ENCODE data around the gene BAIAP2. TPM values are rescaled to one million over a fixed set of nuclear protein-coding genes. Genes with fewer than 3 reads are reported as not detected.
"Not testable (repeated sequence)": the region's sequence is repeated elsewhere in the genome, so short reads cannot be mapped to it uniquely, and the experiment has no call there.

Gene BAIAP2
- polyA plus RNA-seq, 4 donors: 37.8 to 51.1 (median 44.0) TPM

DNA sequence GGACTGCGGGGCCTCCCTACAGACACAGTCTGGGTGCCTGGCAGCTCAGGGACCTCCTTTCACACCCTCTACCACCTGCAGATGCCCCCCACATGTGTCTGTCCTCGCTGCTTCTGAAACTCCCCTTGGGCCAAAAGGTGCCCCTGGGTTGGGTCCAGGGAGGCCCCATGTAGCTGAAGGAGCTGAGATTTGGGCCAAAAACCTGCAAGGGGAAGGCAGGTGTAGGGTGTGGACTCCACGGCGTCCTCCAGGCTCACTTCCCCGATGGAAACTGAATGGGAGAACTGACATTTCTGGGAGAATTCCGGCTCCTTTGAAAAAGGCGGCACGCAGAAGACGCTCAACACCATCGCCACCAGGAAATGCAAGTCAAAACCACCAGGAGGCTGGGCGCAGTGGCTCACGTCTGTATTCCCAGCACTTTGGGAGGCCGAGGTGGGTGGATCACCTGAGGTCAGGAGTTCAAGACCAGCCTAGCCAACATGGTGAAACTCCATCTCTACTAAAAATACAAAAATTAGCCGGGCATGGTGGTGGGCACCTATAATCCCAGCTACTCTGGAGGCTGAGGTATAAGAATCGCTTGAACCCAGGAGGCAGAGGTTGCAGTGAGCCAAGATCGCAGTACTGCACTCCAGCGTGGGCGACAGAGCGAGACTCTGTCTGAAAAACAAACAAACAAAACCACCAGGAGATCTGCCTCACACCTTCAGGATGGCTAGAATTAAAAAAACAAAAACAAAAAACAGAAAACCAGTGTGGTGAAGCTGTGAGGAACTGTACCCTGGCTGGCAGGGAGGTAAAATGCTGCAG lies 13.2 kb upstream of the BAIAP2 start:
- no peak for DNase-seq (ENCODE audit: low read depth in 4 of 4, low spot score in 3 of 4)

DNA sequence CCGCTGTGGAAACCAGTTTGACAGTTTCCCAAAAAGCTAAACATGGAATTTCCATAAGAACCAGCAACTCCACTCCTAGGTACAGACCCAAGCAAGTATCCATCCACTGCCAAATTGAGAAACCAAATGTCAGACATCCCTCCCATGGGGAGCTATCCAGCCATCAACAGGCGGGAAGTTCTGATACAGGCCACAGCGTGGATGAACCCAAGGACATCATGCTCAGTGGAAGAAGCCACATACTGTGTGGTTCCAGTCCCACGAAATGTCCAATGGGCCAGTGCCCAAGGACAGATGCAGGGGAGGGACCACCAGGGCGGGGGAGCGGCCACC lies 12.6 kb upstream of the BAIAP2 start:
- DNase-seq (ENCODE audit: low read depth in 4 of 4, low spot score in 3 of 4): no peak

DNA sequence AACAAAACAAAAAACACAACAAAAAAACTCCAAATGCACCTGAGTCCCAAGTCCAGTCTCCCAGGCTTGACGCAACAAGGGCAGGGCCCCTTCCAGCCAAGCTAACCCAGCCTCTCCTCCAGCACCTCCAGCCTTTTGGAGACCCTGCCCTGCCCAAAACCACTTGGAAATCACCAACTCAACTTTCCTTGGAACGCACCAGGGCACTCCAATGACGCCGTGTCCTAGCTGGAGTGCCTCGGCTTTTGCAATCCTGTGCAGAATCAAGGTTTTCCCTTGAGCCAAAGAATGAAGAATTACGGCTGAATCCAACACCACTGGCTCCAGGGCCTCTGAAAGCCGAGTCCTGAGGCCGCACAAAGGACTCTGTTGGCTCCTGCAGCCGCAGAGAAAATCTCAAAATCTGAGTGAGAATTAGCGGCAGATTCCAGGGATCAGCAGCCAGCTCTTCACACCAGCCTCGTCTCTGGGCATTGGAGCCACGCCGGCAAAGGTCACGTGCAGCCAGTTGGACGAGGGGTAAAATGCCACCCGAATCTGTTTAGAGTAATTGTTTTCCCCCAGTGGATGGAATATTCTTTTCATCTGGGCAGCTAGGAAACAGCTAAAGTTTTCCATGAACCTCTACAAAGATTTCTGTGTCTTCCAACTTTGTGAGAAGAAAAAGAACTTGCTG lies 9.7 kb upstream of the BAIAP2 start:
- DNase-seq (ENCODE audit: low read depth in 4 of 4, low spot score in 3 of 4): no peak

DNA sequence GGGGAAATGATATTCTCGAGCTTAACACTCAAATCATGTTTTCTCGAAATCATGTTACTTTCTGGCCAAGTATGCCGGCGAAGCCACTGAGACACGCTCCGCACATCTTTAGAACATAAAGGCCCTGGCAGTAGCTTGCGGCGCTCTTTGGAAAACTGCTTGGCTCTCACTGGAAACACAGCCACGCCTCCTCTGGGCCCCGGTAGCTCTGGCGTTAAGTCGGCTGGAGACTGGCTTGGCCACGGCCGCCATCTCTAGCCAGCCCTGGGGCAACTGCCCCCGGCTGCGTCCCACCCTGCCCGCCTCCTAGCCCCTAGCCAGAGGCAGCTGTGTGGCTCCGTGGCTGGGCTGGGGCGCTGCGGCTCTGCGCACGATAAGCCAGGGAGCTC lies 9.2 kb upstream of the BAIAP2 start:
- DNase-seq (ENCODE audit: low read depth in 4 of 4, low spot score in 3 of 4): no peak

DNA sequence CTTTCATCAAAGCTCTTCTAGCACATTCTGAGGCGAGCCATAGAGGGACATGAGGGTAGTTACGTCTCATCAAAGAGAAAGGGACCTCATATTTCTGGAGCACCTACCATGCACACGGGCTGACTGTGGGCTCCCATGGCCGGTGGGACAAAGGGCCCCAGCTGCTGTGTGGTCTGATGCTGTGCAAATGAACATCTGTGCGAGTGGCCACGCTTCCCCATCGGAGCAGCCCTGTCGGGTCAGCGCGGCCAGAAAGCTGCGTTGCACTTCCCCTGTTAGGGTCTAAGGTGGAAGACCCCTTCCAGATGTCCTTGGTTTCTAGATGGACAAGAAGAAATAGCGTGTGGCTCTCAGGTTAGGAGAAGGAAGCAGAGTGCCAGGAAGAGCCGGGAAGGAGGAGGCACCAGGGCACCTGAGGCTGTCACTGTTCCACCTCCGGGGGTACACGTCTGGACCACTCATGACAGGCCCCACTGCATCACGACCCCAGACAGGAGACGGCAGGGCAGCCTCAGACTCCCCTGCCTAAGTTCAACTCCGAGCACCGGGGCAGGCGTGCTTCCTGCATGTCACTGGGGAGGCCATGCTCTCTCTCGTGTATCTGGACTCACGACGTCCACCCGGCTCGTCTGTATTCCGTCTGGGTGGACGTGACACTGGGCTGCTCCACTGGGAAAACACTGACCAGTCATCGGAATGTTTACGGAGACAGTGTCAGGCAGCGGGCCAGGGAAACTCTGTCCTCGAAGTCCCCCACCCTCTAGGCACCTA lies 8.5 kb upstream of the BAIAP2 start:
- DNase-seq (ENCODE audit: low read depth in 4 of 4, low spot score in 3 of 4): no peak

DNA sequence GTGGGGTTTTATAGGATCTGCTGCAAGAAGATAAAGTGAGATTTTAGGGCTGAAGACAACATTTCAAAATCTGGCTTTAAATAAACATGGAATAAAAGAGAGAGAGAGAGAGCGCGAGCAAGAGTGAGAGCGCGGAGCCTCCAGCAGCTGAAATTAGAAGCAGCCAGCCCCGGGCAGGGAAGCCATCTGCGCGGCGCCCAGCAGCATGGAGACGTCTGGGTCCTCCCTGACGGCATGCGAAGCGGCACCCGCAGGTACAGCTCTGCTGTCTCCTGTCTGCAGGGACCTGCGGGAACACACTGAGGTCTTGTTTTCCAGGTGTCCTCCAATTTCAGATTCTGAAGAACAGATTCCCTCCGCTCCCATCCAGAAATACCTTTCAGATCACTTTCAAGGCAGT lies 7.9 kb upstream of the BAIAP2 start:
- no peak for DNase-seq (ENCODE audit: low read depth in 4 of 4, low spot score in 3 of 4)

DNA sequence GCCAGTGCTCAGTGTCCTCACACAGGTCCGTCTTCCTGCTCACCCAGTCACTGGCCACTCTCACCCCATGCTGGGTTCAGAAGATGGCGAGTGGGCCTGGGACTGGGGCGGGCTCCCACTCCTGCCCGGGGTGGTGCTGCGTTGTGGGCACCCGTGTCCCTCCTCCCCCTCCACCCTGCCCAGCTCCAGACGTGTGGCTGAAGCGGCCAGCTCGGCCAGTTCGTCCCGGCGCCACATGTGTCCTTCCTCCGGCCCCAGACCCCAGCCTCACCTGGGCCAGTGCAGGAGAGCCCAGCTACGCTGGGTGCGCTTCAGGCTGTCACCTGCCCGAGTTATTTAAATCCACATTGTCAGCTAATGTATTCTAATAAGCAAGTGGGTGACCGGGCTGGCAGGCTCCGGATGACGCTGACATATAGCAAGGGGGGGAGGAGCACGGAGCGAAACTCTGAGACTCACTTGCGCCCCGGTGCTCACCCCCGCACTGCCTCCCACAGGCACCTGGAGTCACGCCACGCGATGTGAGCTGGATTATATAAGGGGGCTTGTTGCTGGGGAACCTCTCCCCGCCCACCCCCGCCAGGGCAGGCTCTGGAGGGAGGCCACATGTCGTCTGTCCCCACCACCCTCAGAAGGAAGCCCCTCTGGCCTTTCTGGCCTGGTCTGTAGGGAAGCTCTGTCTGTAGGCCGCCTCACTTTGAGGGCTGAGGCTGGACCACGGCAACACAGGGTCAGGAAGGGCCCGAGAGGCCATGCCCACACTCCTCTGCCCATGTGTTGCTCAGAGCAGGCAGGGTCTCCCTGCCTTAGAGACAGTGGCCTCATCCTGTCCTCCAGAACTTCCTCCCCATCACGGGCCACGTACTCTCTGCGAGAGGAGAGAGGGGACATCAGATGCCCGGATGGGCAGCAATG lies 7.1 kb upstream of the BAIAP2 start:
- DNase-seq (ENCODE audit: low read depth in 4 of 4, low spot score in 3 of 4): no peak

DNA sequence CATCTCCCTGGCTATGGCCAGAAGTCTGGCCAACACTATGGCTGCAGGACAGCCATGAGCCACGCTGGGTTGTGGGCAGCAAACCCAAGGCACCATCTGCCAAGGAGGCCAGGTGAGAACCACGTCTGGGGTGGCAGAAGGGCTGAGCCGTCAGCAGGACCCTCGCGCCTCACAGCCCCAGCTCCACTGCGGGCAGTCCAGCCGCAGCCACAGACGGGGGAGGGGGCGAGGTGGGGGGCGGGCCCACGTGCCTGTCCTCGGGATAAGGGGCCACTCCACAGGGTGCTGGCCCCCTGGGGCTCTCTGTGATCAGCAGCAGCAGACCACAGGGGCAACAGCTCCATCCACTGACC lies 6.5 kb upstream of the BAIAP2 start:
- no peak for DNase-seq (ENCODE audit: low read depth in 4 of 4, low spot score in 3 of 4)

DNA sequence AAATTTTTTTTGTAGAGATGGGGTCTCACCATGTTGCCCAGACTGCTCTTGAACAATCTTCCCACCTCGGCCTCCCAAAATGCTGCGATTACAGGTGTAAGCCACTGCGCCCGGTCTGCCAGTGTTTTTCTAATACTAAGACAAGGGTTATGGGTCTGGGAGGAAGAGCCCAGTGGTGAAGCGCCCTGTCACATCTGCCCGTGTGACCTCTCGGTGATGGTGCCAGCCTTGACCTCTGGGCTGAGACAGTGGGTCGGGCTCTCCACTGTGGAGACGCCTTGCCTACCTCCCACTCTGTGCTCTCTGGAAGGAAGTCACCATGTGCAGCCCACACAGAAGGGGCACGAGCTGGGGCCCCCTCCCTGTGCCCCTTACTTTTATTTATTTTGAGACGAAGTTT lies 5.1 kb upstream of the BAIAP2 start:
- DNase-seq (ENCODE audit: low read depth in 4 of 4, low spot score in 3 of 4): no peak

DNA sequence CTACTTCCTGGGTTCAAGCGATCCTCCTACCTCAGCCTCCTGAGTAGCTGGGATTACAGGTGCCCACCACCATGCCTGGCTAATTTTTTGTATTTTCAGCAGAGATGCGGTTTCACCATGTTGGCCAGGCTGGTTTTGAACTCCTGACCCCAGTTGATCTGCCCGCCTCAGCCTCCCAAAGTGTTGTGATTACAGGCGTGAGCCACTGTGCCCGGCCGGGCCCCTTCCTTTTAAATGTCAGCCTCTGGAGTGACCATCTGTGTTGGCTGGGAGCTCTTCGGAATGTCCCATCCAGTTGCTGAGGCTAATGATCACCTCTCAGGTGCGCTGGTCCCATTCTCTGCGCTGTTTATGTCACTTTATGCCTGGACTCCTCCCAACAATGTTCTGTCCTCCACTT lies 4.6 kb upstream of the BAIAP2 start:
- not testable (repeated sequence) for DNase-seq (ENCODE audit: low read depth in 4 of 4, low spot score in 3 of 4)

DNA sequence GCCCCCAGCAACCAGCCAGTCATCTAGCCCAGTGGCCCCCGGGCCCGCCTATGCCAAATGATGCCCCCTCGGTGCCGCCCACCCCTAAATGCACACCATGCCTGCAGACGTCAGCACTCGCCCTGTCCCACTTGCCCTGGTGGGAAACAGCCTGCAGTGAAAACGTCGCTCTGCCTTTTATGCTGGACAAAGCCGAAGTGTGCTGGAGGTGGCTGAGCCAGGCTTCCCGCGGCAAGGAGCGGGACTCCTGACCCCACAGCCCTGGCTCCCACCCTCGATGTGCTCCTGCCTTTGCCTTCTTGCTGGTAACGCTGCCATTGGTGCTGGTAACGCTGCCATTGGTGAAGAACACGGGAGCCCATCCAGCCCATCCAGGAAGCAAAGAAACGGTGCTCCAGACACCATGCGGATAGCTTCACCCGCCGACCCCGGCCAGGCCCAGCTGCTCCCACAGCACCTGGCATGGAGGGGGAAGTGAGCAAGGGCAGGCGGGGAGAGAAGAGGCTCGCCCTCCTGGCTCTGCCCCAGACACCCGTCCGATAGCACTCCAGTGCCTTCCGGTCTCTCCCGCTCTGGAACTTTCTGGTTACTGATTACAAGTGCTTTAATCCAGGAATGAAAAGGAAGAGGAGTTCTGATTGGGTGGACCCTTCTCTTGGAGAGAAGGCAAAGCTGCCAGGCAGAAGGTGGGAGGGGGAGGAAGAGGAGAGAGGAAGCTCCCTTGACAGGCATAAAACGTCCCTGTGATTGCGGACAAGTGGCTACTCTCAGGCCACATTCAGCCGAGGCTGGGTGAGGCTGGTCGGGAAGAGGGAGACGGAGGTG lies 4.0 kb upstream of the BAIAP2 start:
- DNase-seq (ENCODE audit: low read depth in 4 of 4, low spot score in 3 of 4): no peak

DNA sequence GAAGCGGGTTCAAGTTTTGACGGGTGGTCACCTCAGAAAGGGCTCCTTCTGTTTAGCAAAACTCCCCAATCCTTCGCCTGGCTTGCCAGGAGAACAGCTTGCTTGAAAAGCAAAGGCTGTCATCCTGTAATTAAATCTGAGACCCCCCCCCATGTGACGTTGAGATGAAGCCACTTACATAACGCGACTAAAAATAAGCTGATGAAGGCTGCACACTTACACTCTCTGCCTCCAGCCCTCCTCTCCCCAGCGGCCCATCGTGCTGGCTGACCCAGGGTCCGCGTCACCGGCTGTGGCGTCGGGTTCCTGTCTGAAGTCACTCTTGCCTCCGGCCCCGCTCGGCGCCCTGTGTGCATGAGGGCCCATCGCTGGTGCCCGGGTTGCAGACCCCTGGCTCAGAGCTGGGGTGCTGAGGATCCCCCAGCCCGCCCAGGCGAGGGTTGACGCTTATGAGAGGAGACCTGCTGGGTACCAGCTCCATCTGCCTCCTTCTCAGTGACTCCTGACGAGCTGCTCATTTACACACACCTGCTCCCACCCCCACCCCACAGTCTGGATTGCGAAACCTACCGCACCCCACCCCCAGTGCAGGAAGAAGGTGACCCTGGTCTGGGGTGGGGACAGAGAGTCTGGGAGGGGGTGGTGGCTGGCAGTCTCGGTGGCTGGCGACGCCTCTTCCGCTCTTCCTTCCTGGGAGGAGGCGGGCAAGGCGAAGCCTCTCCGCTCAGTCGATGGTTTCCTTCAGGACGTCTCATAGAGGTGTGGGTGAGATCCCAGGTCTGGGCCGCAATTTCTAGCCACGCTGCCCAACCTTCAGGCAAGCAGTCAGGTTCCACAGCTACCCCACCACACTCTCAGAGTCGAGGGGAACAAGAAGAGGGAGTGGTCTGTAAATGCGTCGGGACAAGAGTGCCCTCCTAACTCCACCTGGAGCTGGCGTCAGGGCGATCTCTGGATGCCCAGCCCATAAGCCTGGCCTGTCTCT lies 3.1 kb upstream of the BAIAP2 start:
- no peak for DNase-seq (ENCODE audit: low read depth in 4 of 4, low spot score in 3 of 4)

DNA sequence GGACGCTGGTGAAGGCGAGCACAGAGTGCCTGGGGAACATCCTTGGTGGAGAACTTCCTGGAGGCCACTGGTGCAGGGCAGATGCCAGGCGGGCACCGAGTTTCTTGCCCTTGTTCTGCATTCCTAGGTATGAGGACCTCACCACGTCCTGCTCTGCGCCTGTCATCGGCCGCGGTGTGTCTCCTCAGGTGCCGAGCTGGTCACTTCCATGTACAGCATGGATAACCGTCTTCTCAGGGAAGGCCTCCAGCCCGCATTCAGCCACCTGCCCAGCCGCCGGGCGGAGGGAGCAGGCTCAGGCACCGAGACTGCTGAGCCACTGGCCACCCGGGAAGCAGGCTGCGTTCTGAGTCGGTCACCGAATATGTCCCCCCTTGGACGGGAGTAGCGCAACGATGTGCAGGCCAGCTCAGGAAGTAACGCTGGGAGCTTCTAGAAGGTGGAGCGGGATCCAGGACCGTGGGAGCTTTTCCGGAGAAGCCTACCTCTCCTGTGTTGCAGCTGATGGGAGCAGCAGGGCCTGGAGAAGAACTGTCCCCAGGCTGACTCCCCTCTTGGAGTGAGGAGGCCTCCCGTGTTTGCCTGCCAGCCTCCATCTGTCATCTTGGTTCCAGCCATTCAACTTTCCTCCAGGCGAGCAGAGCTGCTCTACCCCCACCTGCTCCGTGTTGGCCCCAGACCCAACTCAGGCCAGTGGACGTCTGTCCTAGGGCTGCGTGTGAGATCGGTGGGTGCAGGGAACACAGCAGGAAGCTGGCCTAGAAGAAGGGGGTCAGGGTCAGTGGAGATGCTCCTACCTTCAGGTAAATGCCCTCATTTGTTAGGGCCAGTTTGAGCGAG lies 2.1 kb upstream of the BAIAP2 start:
- no peak for DNase-seq (ENCODE audit: low read depth in 4 of 4, low spot score in 3 of 4)

DNA sequence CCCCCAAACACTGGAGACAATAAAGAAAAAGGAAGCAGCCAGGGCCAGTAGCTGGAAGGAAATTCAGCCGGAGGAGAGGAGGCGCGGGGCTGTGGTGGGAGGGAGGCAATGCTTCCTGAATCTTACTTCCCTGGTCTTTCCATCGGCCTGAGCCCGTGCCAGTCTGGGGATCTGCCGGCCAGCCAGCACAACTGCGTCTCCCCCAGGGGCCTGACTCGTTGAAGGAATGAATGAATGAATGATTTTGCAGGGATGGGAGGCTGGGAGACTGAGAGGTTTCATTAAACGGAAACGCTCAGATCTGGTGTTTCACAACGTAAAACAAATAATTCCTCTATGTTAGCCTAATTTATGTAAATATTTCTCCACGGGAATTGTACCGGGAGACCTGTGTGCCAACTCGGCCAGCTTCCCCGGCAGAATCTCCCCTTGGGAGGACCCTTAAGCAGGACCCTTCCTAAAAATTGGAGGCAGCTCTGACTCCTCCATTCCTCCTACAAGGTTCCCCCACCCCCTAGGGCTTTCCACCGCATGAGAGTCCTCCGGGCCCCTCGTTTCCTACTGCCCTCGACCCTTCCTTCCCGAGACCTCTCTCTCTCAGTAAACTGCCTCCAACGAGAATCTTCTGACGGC lies 1.3 kb upstream of the BAIAP2 start:
- DNase-seq (ENCODE audit: low read depth in 4 of 4, low spot score in 3 of 4): no peak

DNA sequence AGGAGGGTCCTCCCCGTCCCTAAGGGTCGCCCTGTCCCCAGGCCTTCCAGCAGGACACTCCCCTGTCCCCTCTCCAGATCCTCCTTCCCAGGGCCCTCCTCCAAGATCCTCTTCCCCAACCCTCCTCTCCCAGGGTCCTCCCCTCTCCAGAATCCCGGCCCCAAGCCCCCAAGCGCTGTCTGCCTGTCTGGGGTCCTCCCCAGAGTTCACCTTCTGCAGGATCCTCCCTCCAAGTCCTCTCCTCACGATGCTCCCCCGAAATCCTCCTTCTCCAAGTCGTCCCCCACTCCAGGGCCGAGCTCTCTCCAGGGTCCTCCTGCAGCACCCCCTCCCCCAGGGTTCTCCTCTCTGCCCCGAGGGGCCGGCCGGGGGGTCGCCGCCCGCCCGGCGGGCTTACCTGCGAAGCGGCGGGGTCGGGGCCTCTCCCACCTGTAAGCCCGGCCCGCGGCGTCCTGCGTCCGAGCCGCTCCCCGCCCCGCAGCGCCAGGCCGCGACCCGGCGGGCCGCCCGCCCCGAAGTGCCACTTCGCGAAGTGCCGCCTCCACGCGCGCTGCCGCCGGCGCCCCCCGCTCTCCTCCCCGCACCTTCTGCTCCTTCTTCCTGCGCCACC lies 678 bp upstream of the BAIAP2 start:
- no peak for DNase-seq (ENCODE audit: low read depth in 4 of 4, low spot score in 3 of 4)

DNA sequence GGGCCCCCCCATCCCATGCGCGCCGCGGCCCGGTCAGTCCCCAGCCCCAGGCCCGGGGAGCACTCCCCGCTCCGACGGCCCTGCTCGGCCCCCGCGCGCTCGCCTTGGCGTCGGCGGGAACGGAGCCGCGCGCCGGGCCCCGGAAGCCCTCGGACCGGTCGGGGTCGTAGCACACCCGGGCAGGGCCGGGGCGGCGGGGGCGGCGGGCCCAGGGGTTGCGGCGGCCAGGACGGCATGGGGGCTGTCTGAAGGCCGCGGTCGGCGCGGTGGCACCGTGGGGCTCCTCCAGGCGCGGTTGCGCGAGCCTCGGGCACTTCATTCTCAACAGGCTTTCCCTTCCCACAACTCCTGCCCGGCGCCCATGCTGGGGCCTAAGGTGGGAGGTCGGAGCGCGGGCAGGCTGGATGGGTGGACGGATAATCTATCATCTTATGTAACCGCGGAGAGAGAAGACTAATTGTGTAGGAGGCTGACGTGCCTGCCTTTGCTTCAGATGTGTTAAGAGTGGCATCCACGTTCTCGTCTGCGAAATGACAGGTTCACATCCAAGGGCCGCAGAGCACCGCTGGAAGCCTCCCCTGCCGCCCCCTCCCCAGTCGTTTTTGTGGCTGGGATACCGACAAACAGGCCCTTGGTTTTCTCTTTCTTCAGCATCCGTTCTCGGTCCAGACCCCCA lies 708 bp downstream of the BAIAP2 start:
- DNase-seq (ENCODE audit: low read depth in 4 of 4, low spot score in 3 of 4): no peak

All from right renal pelvis (tissue), 4 donors.